ENCODE measurements around the gene DNAJC28.

DNA sequence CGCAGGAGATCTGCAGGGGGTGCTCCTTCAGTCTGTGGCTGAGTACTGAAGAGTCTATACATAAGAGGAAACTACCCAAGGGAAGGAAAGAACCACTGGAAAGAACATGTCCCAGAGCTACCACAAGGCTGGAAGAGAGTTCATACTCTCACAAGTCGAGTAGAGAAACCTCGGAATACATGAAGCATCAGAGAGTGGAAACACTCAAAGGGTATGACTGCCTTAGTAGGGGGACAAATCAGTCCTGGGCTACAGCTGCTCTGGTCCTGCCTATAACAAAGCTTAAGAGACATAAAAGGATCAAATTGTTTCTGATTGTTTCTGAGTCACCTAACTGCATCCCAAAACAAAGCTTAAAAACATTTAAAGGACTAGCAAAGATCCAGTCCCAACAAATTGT lies 39.2 kb downstream of the DNAJC28 start:
- TF ChIP-seq, protein P1, sequence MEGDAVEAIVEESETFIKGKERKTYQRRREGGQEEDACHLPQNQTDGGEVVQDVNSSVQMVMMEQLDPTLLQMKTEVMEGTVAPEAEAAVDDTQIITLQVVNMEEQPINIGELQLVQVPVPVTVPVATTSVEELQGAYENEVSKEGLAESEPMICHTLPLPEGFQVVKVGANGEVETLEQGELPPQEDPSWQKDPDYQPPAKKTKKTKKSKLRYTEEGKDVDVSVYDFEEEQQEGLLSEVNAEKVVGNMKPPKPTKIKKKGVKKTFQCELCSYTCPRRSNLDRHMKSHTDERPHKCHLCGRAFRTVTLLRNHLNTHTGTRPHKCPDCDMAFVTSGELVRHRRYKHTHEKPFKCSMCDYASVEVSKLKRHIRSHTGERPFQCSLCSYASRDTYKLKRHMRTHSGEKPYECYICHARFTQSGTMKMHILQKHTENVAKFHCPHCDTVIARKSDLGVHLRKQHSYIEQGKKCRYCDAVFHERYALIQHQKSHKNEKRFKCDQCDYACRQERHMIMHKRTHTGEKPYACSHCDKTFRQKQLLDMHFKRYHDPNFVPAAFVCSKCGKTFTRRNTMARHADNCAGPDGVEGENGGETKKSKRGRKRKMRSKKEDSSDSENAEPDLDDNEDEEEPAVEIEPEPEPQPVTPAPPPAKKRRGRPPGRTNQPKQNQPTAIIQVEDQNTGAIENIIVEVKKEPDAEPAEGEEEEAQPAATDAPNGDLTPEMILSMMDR (IDR thresholded peaks at IDR 0.05): no peak
- TF ChIP-seq POLR2A (IDR thresholded peaks at IDR 0.05) (no peak), POLR2AphosphoS5 (IDR thresholded peaks at IDR 0.05) (no peak)

All from prostate gland (tissue), 2 donors.